SU-DHL-6 (cell line): Measurements from ENCODE around the gene PBX1.

Experiments used
- EZH2phosphoT487 ChIP-seq: fragments of 200-600 bp; sonication (generic), shearing (Covaris generic); conservative IDR thresholded peaks from 2 replicates; pipeline ENCODE4 v1.6.1; 2018; ENCODE audit warnings: mild to moderate bottlenecking, antibody characterized with exemption, low read length, moderate library complexity, mixed read lengths
- TF ChIP-seq, protein P1 (sequence below): fragments of 200-600 bp; sonication (generic); IDR thresholded peaks from one replicate; pipeline ENCODE4 v1.5.1; 2017; ENCODE audit warnings: antibody characterized with exemption, mild to moderate bottlenecking, low read length, moderate library complexity; ENCODE audit not compliant: insufficient read depth, poor library complexity, severe bottlenecking

GRCh38 chr1:164748253-164748899, 189.4 kb downstream of the PBX1 start:
- TF ChIP-seq, protein P1, sequence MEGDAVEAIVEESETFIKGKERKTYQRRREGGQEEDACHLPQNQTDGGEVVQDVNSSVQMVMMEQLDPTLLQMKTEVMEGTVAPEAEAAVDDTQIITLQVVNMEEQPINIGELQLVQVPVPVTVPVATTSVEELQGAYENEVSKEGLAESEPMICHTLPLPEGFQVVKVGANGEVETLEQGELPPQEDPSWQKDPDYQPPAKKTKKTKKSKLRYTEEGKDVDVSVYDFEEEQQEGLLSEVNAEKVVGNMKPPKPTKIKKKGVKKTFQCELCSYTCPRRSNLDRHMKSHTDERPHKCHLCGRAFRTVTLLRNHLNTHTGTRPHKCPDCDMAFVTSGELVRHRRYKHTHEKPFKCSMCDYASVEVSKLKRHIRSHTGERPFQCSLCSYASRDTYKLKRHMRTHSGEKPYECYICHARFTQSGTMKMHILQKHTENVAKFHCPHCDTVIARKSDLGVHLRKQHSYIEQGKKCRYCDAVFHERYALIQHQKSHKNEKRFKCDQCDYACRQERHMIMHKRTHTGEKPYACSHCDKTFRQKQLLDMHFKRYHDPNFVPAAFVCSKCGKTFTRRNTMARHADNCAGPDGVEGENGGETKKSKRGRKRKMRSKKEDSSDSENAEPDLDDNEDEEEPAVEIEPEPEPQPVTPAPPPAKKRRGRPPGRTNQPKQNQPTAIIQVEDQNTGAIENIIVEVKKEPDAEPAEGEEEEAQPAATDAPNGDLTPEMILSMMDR: no peak
- no peak for TF ChIP-seq EZH2phosphoT487
